T47D (cell line): ENCODE measurements around the gene CD1E.

Source experiments
- DNase-seq, 2 experiments: peaks; one replicate each; pipeline versions ENCODE4 v3.0.0 to v3.0.0-alpha.2; 2011 to 2012; ENCODE audit warnings: low read depth in 1 of 2, low spot score in 1 of 2
- JUND ChIP-seq: IDR thresholded peaks from 2 replicates; pipeline ENCODE4 v1.6.1; 2012; ENCODE audit warnings: low read depth
- in situ Hi-C: cut with HindIII; loops from 2 replicates; pipeline ENCODE4 v1.10.0; 2016; ENCODE audit warnings: low sequenced_read_pairs, low pct_unique_long_range_greater_than_20kb

Gene CD1E

GRCh38 chr1:158374860-158375259 lies 21.2 kb downstream of the CD1E start:
- in situ Hi-C loops: no loop called here
- no peak for TF ChIP-seq JUND
- no peak for DNase-seq

- TF ChIP-seq JUND: no peak
- in situ Hi-C loops: no loop called here
Observed at GRCh38 chr1:158390331-158390730, 36.6 kb downstream of the CD1E start.

GRCh38 chr1:158391099-158391498 lies 37.4 kb downstream of the CD1E start:
- no peak for TF ChIP-seq JUND
- in situ Hi-C loops: no loop called here
- no peak for DNase-seq

More at GRCh38 chr1:158390331-158390730, 36.6 kb downstream of the CD1E start:
- no peak for DNase-seq

GRCh38 chr1:158393476-158393875 lies 39.8 kb downstream of the CD1E start:
- no peak for TF ChIP-seq JUND
- in situ Hi-C loops: no loop called here

GRCh38 chr1:158396646-158397045 lies 43.0 kb downstream of the CD1E start:
- no peak for TF ChIP-seq JUND
- DNase-seq: no peak
- in situ Hi-C loops: no loop called here

More at GRCh38 chr1:158393476-158393875, 39.8 kb downstream of the CD1E start:
- no peak for DNase-seq

- DNase-seq: no peak
- in situ Hi-C loops: no loop called here
- TF ChIP-seq JUND: no peak
Observed at GRCh38 chr1:158398818-158399514, 45.3 kb downstream of the CD1E start, which contains the start of gene OR10T2. TSS of gene OR10T2 (minus strand) at chr1:158399466. CDS start at chr1:158399466, 0 bp downstream.

- DNase-seq: no peak
- in situ Hi-C loops: no loop called here
- TF ChIP-seq JUND: no peak
Observed at GRCh38 chr1:158400871-158401270, 47.2 kb downstream of the CD1E start.

- no peak for TF ChIP-seq JUND
- in situ Hi-C loops: no loop called here
- DNase-seq: no peak
Observed at GRCh38 chr1:158407092-158407491, 53.4 kb downstream of the CD1E start.
